ENCODE data around the gene C17orf107. TPM values are rescaled to one million over a fixed set of nuclear protein-coding genes. Genes with fewer than 3 reads are reported as not detected.
A peak's percentile ranks its signal among the peaks of the same experiment; 100 is the strongest.

The C17orf107 gene
- total RNA-seq = 2.2 TPM
- long read RNA-seq = 0 reads

GRCh38 chr17:4899341-4900230, at the start of gene C17orf107:
TSS of gene C17orf107 (plus strand) at chr17:4899536. CDS start at chr17:4899763, 227 bp downstream.
- intact Hi-C loops (cut with DNase I) = no loop called here
- ATAC-seq = peak; percentile 83 to 87
- Histone ChIP-seq H3K4me1 (peaks cover 45% of the 10 kb centered on the region), H3K4me3 (peak within 1 kb of the TSS; percentile 67), H3K27ac (peak within 1 kb of the TSS; percentile 49), H3K36me3 (peaks cover 30% of the 10 kb centered on the region), H3K27me3 (ENCODE audit: low read depth) (peaks cover 10% of the 10 kb centered on the region), H3K9me3 (no peaks in the 10 kb centered on the region)
- peak; percentile 94 for DNase-seq
- TF ChIP-seq CTCF (IDR thresholded peaks at IDR 0.05) = no peak

GRCh38 chr17:4850246-4850645, 49.1 kb upstream of the C17orf107 start:
- no peaks in the 10 kb centered on the region for H3K9me3 ChIP-seq
- intact Hi-C loops (cut with DNase I) = no loop called here
- no peaks in the 10 kb centered on the region for H3K36me3 ChIP-seq
- no peak for ATAC-seq
- peaks cover 75% of the 10 kb centered on the region for H3K4me1 ChIP-seq
- no peak overlapping the region for H3K27ac ChIP-seq
- no peak for DNase-seq
- H3K4me3 ChIP-seq = no peak overlapping the region
- no peak for TF ChIP-seq CTCF (IDR thresholded peaks at IDR 0.05)
- no peaks in the 10 kb centered on the region for H3K27me3 ChIP-seq (ENCODE audit: low read depth)

GRCh38 chr17:4851084-4851483, 48.3 kb upstream of the C17orf107 start:
- no peak for TF ChIP-seq CTCF (IDR thresholded peaks at IDR 0.05)
- ATAC-seq (no peak), DNase-seq (no peak)
- H3K27me3 ChIP-seq (ENCODE audit: low read depth) = no peaks in the 10 kb centered on the region
- no peaks in the 10 kb centered on the region for H3K9me3 ChIP-seq
- no peaks in the 10 kb centered on the region for H3K36me3 ChIP-seq
- H3K4me1 ChIP-seq = peaks cover 66% of the 10 kb centered on the region
- H3K27ac ChIP-seq = peak overlapping the region; percentile 18
- H3K4me3 ChIP-seq = no peak overlapping the region
- intact Hi-C loops (cut with DNase I) = no loop called here

- no peak for DNase-seq
- no peaks in the 10 kb centered on the region for H3K27me3 ChIP-seq (ENCODE audit: low read depth)
- TF ChIP-seq CTCF (IDR thresholded peaks at IDR 0.05) = no peak
- intact Hi-C loops (cut with DNase I) = no loop called here
- H3K27ac ChIP-seq = no peak overlapping the region
- no peak for ATAC-seq
- H3K4me1 ChIP-seq = peaks cover 73% of the 10 kb centered on the region
- H3K4me3 ChIP-seq = no peak overlapping the region
- H3K36me3 ChIP-seq = no peaks in the 10 kb centered on the region
- H3K9me3 ChIP-seq = no peaks in the 10 kb centered on the region
Measured at GRCh38 chr17:4852567-4853207, 46.6 kb upstream of the C17orf107 start.

- no peak overlapping the region for H3K4me3 ChIP-seq
- H3K4me1 ChIP-seq = peaks cover 73% of the 10 kb centered on the region
- no peak overlapping the region for H3K27ac ChIP-seq
Measured at GRCh38 chr17:4853208-4853671, 46.1 kb upstream of the C17orf107 start.

More at GRCh38 chr17:4853208-4853671, 46.1 kb upstream of the C17orf107 start:
- no peaks in the 10 kb centered on the region for H3K36me3 ChIP-seq
- no peaks in the 10 kb centered on the region for H3K9me3 ChIP-seq
- no peaks in the 10 kb centered on the region for H3K27me3 ChIP-seq (ENCODE audit: low read depth)
- no peak for DNase-seq
- intact Hi-C loops (cut with DNase I) = no loop called here
- no peak for TF ChIP-seq CTCF (IDR thresholded peaks at IDR 0.05)
- peak in 1 of 2 donors; percentile 41 for ATAC-seq

Data from lower lobe of right lung (tissue), 2 donors.